Ecto neural progenitor cell (in vitro differentiated cells): Measurements from ENCODE around the gene KIF7.
A peak's percentile ranks its signal among the peaks of the same experiment; 100 is the strongest.
"Not testable (repeated sequence)": the region's sequence is repeated elsewhere in the genome, so short reads cannot be mapped to it uniquely, and the experiment has no call there.

Experiments used
- DNase-seq: peaks from one replicate; pipeline ENCODE4 v3.0.0-alpha.2; 2018; ENCODE audit warnings: low spot score

The KIF7 gene

GRCh38 chr15:89654847-89655805 lies at the start of gene KIF7:
TSS of gene KIF7 (minus strand) at chr15:89655467. CDS start at chr15:89652930, 2,537 bp downstream.
- DNase-seq = peak; percentile 90

- no peak for DNase-seq
Measured at GRCh38 chr15:89704411-89704810, 49.1 kb upstream of the KIF7 start.

DNA sequence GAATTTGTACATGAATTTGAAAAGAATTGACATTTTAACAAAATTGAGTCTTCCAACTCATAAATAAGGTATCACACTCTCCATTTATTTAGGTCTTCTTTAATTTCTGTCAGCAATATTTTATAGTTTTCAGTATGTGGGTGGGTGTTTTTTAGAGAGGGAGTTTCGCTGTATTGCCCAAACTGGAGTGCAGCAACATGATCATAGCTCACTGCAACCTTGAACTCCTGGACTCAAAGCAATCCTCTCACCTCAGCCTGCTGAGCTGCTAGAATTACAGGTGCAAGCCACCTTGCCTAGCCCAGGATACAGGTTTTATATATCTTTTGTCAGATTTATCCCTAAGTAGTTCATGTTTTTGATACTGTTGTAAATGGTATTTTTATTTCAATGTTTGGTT lies 39.9 kb upstream of the KIF7 start:
- DNase-seq = no peak

- DNase-seq = no peak
Measured at GRCh38 chr15:89693696-89694095, 38.4 kb upstream of the KIF7 start.

DNA sequence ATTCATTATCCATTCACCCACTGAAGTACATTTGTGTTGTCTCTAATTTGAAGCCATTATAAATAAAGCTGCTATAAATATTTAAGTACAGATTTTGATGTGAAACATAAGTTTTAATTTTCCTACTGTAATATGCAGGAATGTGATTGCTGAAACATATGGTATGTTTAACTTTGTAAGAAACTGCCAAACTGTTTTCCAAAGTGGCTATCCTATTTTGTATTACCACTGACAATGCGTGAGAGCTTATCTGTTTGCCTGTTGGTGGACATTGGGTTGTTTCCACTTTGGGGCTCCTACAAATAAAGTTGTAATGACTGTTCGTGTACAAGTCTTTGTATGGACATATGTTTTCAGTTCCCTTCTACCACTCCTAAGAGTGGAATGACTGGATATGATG lies 37.8 kb upstream of the KIF7 start:
- DNase-seq = no peak

GRCh38 chr15:89690276-89691218 lies 35.3 kb upstream of the KIF7 start, which contains the start of the genes PEX11A and WDR93:
TSS of gene PEX11A (minus strand) at chr15:89690754. CDS start at chr15:89690632, 122 bp downstream.
TSS of gene WDR93 (plus strand) at chr15:89690811. CDS start at chr15:89701747, 10,936 bp downstream.
- peak; percentile 87 for DNase-seq

DNA sequence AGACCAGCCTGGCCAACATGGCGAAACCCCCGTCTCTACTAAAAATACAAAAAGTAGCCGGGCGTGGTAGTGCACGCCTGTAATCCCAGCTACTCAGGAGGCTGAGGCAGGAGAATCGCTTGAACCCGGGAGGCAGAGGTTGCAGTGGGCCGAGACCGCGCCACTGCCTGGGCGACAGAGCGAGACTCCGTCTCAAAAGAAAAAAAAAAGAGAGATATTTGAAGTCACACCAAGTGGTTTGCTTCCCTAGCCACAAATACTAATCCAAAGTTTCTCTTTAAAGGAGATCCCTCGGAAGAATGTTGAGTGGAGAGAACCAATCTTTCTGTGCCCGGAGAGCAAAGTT lies 34.6 kb upstream of the KIF7 start:
- not testable (repeated sequence) for DNase-seq

DNA sequence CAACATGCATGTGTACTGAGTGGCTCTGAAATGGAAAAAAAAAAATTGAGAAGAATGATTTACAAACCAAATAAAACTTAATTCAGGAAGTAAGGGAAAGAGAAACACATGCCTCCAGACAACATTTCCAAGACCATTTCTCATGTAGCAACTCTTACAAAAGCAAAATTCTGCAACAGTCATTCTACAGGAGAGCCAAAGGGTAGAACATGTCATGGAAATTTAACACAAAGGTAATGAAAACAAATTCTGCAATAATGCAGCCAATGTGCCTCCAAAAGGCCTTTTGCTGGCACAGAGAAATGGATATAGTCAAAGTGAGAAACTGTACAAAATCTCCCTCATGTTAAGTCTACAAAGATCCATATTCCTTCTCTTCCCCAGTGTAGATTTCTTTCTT lies 31.3 kb upstream of the KIF7 start:
- no peak for DNase-seq

DNA sequence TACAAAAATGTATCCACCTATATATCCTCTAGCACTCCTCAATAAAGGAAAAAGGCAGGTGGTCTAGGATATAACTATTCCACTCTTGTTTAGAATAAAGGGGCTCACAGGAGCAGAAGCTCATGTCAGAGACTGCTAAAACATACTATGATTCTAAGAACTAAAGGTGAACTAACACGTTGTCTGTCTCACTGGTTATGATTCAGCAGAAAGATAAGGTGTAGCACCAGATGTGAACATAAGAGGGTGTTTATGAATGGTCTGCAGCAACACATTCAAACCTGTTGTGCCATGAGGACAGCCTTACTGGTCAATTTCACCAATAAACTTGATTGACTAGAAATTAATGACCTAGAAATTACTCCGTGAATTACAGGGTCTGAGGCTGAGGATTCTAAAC lies 30.7 kb upstream of the KIF7 start:
- DNase-seq = no peak

DNA sequence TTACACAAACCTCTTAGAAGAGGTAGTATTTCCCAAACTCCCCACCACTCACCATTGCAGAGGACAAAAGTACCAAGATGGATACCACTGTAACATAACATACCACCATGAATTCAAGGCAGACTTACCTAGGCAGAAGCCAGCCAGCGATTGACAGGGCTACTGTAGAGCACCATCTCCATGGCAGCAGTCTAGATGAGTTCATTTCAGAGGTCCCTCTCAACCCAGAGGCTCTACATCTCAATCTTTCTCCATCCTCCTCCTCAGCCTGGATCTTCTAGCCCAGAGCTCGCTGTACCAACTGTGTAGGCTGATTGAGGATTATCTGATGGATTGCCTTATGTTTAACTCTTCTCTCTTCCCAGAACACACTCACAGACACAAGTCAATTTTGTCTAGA lies 25.9 kb upstream of the KIF7 start:
- DNase-seq = no peak

- no peak for DNase-seq
Measured at GRCh38 chr15:89680282-89680873, 25.1 kb upstream of the KIF7 start.

GRCh38 chr15:89679212-89679611 lies 23.9 kb upstream of the KIF7 start, which contains the start of gene PLIN1:
TSS of gene PLIN1 (minus strand) at chr15:89679367. CDS start at chr15:89677489, 1,878 bp downstream.
- no peak for DNase-seq

DNA sequence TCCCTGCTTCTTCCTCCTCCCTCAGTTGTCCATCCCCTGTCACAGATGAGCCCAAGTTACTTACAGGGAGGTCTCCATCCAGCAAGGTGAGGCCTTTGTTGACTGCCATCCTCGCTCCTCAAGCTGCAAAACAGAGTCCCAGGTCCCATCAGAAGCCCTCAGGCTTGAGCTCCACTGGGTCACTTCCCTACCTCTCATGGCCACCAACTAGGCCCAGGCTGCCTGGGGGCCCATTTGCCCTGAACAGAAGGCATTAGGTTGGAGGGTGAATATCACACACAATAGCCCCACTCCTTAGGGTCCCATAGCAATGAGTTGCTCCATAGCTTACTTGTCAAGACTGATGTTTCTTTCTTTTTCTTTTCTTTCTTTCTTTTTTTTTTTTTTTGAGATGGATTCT lies 22.1 kb upstream of the KIF7 start:
- no peak for DNase-seq

GRCh38 chr15:89675606-89676005 lies 20.3 kb upstream of the KIF7 start:
- no peak for DNase-seq

GRCh38 chr15:89674526-89674925 lies 19.3 kb upstream of the KIF7 start:
- DNase-seq = no peak

- peak; percentile 83 for DNase-seq
Measured at GRCh38 chr15:89673165-89673512, 17.9 kb upstream of the KIF7 start.

DNA sequence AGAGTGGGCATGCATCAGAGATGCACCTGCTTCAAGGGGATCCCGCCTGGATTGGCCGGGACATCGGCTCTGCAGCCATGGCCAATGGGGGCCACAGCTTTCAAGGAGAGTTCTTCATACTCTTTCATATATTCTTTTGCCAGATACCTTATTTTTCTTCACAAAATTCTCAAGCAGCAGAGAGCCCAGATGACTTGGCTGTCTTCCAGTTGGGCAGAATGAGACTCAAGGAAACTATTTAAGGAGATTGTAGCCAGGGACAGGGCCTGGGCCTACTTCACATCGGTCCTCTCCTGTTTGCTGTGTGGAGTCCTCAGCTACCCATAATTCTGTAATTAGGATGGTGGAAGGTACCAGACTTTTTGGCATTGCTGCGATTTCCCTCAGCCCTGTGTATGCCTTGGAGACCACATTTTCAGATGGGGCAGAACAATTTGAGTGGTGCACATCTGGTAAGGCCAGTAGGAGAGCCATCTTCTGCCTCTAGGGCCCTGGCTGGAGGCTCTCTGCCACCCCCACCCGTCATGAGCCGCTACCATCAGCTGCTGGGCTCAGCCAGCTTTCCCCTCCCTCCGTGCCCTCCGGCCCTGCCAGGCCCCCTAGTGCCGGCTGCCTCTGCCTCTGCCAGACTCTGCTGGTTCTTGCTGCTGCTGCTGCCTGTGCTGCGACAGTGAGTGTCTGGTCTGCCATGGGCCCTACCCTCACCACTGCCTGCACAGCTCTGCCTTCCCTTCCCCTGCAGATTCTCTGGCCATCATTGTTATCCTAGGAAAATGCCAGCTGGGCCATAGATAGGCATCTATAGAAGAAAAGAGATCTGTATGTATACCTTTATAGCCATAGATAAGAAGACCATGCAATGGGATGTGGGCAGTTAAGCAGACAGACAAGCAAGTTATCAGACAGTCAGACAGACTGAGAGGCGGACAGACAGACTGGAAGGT lies 17.2 kb upstream of the KIF7 start:
- no peak for DNase-seq

GRCh38 chr15:89671687-89672086 lies 16.4 kb upstream of the KIF7 start:
- DNase-seq = no peak

GRCh38 chr15:89670971-89671560 lies 15.8 kb upstream of the KIF7 start:
- DNase-seq = no peak

- DNase-seq = no peak
Measured at GRCh38 chr15:89669941-89670340, 14.7 kb upstream of the KIF7 start.
